Neural progenitor cell (in vitro differentiated cells): ENCODE results near the gene LMF1.

ENCODE experiments used
- EZH2 ChIP-seq: fragments of 200-600 bp; sonication (generic); IDR thresholded peaks from 2 replicates; pipeline ENCODE4 v1.6.1; 2017; ENCODE audit warnings: antibody characterized with exemption, mild to moderate bottlenecking, moderate library complexity
- EZH2phosphoT487 ChIP-seq: fragments of 200-600 bp; sonication (generic); IDR thresholded peaks from 2 replicates; pipeline ENCODE4 v1.6.1; 2017; ENCODE audit warnings: antibody characterized with exemption
- TF ChIP-seq, protein P1 (sequence below): fragments of 200-600 bp; sonication (generic); IDR thresholded peaks from 2 replicates; pipeline ENCODE4 v1.5.1; 2017; ENCODE audit warnings: antibody characterized with exemption, mild to moderate bottlenecking

DNA sequence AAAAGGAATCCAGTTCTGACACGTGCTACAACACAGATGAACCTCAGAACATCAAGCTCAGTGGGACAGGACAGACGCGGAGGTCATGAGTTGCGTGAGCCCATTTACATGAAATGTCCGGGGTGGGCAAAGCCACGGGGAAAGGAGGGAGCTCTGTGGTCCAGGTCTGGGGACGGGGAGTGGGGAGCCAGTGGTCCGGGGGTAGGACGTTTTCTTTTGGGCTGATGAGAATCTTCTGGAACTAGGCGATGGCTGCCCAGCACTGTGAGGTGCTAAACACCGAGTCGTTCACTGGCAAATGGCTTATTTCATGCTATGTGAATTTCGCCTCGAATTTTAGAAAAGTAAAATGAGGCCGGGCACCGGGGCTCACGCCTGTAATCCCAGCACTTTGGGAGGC is 2.6 kb upstream of the LMF1 start:
- TF ChIP-seq, protein P1, sequence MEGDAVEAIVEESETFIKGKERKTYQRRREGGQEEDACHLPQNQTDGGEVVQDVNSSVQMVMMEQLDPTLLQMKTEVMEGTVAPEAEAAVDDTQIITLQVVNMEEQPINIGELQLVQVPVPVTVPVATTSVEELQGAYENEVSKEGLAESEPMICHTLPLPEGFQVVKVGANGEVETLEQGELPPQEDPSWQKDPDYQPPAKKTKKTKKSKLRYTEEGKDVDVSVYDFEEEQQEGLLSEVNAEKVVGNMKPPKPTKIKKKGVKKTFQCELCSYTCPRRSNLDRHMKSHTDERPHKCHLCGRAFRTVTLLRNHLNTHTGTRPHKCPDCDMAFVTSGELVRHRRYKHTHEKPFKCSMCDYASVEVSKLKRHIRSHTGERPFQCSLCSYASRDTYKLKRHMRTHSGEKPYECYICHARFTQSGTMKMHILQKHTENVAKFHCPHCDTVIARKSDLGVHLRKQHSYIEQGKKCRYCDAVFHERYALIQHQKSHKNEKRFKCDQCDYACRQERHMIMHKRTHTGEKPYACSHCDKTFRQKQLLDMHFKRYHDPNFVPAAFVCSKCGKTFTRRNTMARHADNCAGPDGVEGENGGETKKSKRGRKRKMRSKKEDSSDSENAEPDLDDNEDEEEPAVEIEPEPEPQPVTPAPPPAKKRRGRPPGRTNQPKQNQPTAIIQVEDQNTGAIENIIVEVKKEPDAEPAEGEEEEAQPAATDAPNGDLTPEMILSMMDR, result no peak
- TF ChIP-seq EZH2 (no peak), EZH2phosphoT487 (no peak)
